OCI-LY1 (cell line): ENCODE data around the gene ACTN4.
A peak's percentile ranks its signal among the peaks of the same experiment; 100 is the strongest.

Experiments
- H2AFZ ChIP-seq: fragments of 200-600 bp; sonication (generic), shearing (Covaris generic); 2 replicates; pipeline ENCODE4 v1.6.0; 2014; ENCODE audit warnings: antibody characterized with exemption, mild to moderate bottlenecking, low read length
- H3F3A ChIP-seq: fragments of 200-600 bp; sonication (generic), shearing (Covaris generic); 2 replicates; pipeline ENCODE4 v1.6.0; 2014; ENCODE audit warnings: mild to moderate bottlenecking, antibody characterized with exemption, low read length, moderate library complexity; ENCODE audit not compliant: insufficient read depth
- H3K27ac ChIP-seq: fragments of 200-600 bp; sonication (generic); 2 replicates; pipeline ENCODE4 v1.5.1; 2014; ENCODE audit warnings: low read length, mixed run types, mild to moderate bottlenecking, low read depth; ENCODE audit not compliant: poor library complexity, severe bottlenecking
- H3K27me3 ChIP-seq: fragments of 200-600 bp; sonication (generic); 2 replicates; pipeline ENCODE4 v1.6.0; 2014; ENCODE audit warnings: antibody characterized with exemption, mild to moderate bottlenecking, low read length, moderate library complexity; ENCODE audit not compliant: insufficient read depth
- H3K36me3 ChIP-seq: fragments of 200-600 bp; sonication (generic); 2 replicates; pipeline ENCODE4 v1.6.1; 2014; ENCODE audit warnings: mild to moderate bottlenecking, antibody characterized with exemption, low read length, moderate library complexity, mixed read lengths; ENCODE audit not compliant: insufficient read depth
- H3K4me1 ChIP-seq: fragments of 200-600 bp; sonication (generic); 2 replicates; pipeline ENCODE4 v1.5.1; 2014; ENCODE audit warnings: mild to moderate bottlenecking, low read length, moderate library complexity; ENCODE audit not compliant: insufficient read depth, severe bottlenecking
- H3K4me2 ChIP-seq: fragments of 200-600 bp; sonication (generic), shearing (Covaris generic); 2 replicates; pipeline ENCODE4 v1.6.1; 2014; ENCODE audit warnings: low read length
- H3K4me3 ChIP-seq: fragments of 200-600 bp; sonication (generic); 2 replicates; pipeline ENCODE4 v1.5.1; 2014; ENCODE audit warnings: low read length, low read depth, mild to moderate bottlenecking, mixed read lengths; ENCODE audit not compliant: poor library complexity, severe bottlenecking
- H3K79me2 ChIP-seq: fragments of 200-600 bp; shearing (Covaris generic); 2 replicates; pipeline ENCODE4 v1.6.1; 2016; ENCODE audit warnings: mixed run types, low read length, mixed read lengths; ENCODE audit not compliant: insufficient read depth
- H3K9ac ChIP-seq: fragments of 200-600 bp; sonication (generic), shearing (Covaris generic); 2 replicates; pipeline ENCODE4 v1.6.1; 2014; ENCODE audit warnings: mild to moderate bottlenecking, low read length, mixed read lengths
- H3K9me2 ChIP-seq: fragments of 200-600 bp; sonication (generic), shearing (Covaris generic); 2 replicates; pipeline ENCODE4 v1.6.1; 2014; ENCODE audit warnings: low read depth, mild to moderate bottlenecking, low read length, mixed read lengths
- H3K9me3 ChIP-seq: fragments of 200-600 bp; shearing (Covaris generic); 2 replicates; pipeline ENCODE4 v1.6.1; 2014; ENCODE audit warnings: low read length, mixed read lengths
- H4K20me1 ChIP-seq: fragments of 200-600 bp; sonication (generic), shearing (Covaris generic); 2 replicates; pipeline ENCODE4 v1.6.0; 2016; ENCODE audit warnings: mild to moderate bottlenecking, low read length; ENCODE audit not compliant: insufficient read depth
- CTCF ChIP-seq: fragments of 200-600 bp; sonication (generic), shearing (Covaris generic); IDR thresholded peaks from 2 replicates; pipeline ENCODE4 v1.5.1; 2017; ENCODE audit warnings: mild to moderate bottlenecking, antibody characterized with exemption, low read length, moderate library complexity, mixed read lengths
- EZH2 ChIP-seq: fragments of 200-600 bp; sonication (generic), shearing (Covaris generic); IDR thresholded peaks from 2 replicates; pipeline ENCODE4 v1.8.0; 2017; ENCODE audit warnings: borderline replicate concordance, mixed run types, mild to moderate bottlenecking, antibody characterized with exemption, low read length, moderate library complexity, mixed read lengths

Gene ACTN4

GRCh38 chr19:38733241-38733492 is 85.7 kb downstream of the ACTN4 start:
- peaks cover 26% of the 10 kb centered on the region for H3K4me1 ChIP-seq
- no peak overlapping the region for H3K4me2 ChIP-seq
- no peaks in the 10 kb centered on the region for H3K9me3 ChIP-seq
- no peak for TF ChIP-seq EZH2
- TF ChIP-seq CTCF: no peak
- no peaks in the 10 kb centered on the region for H3K9me2 ChIP-seq
- no peak overlapping the region for H3K4me3 ChIP-seq
- H3K79me2 ChIP-seq: no peaks in the 10 kb centered on the region
- no peak overlapping the region for H2AFZ ChIP-seq
- no peaks in the 10 kb centered on the region for H4K20me1 ChIP-seq
- H3K27me3 ChIP-seq: no peaks in the 10 kb centered on the region
- peak overlapping the region; percentile 68 for H3K27ac ChIP-seq
- no peak overlapping the region for H3K9ac ChIP-seq
- H3F3A ChIP-seq: no peaks in the 10 kb centered on the region
- H3K36me3 ChIP-seq: peaks cover 22% of the 10 kb centered on the region

- Histone ChIP-seq H3F3A (no peaks in the 10 kb centered on the region), H3K4me3 (no peak overlapping the region), H3K36me3 (peaks cover 22% of the 10 kb centered on the region), H3K4me1 (peaks cover 26% of the 10 kb centered on the region), H3K9me2 (no peaks in the 10 kb centered on the region), H3K27ac (peak overlapping the region; percentile 68), H3K27me3 (no peaks in the 10 kb centered on the region), H3K9me3 (no peaks in the 10 kb centered on the region), H4K20me1 (no peaks in the 10 kb centered on the region), H3K79me2 (no peaks in the 10 kb centered on the region), H2AFZ (no peak overlapping the region), H3K9ac (no peak overlapping the region; the same call in 1 of the 2 replicates), H3K4me2 (peak overlapping the region; percentile 88; the same call in 1 of the 2 replicates)
- TF ChIP-seq EZH2: no peak
- TF ChIP-seq CTCF: no peak
Observed at GRCh38 chr19:38733493-38734175, 86.2 kb downstream of the ACTN4 start.

GRCh38 chr19:38734176-38734425 is 86.7 kb downstream of the ACTN4 start:
- no peaks in the 10 kb centered on the region for H4K20me1 ChIP-seq
- peak overlapping the region; percentile 65; the same call in 1 of the 2 replicates for H3K9ac ChIP-seq
- peak overlapping the region; percentile 88 for H3K4me2 ChIP-seq
- no peaks in the 10 kb centered on the region for H3K9me3 ChIP-seq
- no peaks in the 10 kb centered on the region for H3K27me3 ChIP-seq
- no peaks in the 10 kb centered on the region for H3F3A ChIP-seq
- H3K4me1 ChIP-seq: peaks cover 26% of the 10 kb centered on the region
- no peaks in the 10 kb centered on the region for H3K79me2 ChIP-seq
- H3K27ac ChIP-seq: peak overlapping the region; percentile 68
- no peak for TF ChIP-seq EZH2
- no peak for TF ChIP-seq CTCF
- no peak overlapping the region for H2AFZ ChIP-seq
- no peaks in the 10 kb centered on the region for H3K9me2 ChIP-seq
- H3K36me3 ChIP-seq: peaks cover 19% of the 10 kb centered on the region
- peak overlapping the region; percentile 63 for H3K4me3 ChIP-seq
